HK-2 (cell line): ENCODE measurements around the gene EDC3.
"Not testable (repeated sequence)": the region's sequence is repeated elsewhere in the genome, so short reads cannot be mapped to it uniquely, and the experiment has no call there.

Experiments
- DNase-seq: peaks from one replicate; pipeline ENCODE4 v3.0.0-alpha.2; 2018; ENCODE audit not compliant: unreplicated experiment

The EDC3 gene

DNA sequence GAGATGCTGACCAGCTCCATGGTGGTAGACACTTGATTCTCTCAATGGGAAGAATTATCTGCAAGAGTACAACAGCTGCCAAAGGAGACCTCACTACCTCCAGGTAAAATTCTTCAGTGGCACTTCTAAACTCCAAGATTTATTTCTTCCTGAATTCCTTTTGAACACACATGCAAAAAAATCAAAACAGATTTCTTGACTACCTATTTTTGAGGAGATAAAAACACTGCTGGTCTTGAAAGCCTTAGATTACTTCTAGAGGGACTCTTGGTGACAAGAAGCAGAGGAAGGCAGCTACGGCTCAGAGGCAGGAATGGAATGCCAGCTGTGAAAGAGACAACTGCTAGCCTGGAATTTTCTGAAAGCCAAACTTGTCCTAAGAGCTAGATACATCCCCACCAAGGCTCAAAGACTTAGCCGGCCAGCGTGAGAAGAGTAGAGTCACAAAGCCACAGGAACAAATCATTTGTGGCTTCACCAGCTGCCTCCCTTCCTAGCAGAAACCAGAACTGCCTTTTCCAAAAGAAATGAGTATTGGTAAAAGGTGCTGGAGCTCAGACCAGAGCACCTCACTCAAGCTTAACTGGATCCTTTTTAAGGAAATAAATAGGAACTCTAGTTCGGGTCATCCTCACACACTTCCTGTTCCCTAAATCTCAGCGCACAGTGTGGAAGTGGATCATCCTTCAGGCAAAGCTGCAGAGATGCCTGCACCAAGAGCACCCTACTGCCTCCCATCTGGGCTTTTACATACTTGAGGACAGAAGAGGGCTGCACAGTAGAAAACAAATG lies 47.6 kb downstream of the EDC3 start:
- DNase-seq: no peak

DNA sequence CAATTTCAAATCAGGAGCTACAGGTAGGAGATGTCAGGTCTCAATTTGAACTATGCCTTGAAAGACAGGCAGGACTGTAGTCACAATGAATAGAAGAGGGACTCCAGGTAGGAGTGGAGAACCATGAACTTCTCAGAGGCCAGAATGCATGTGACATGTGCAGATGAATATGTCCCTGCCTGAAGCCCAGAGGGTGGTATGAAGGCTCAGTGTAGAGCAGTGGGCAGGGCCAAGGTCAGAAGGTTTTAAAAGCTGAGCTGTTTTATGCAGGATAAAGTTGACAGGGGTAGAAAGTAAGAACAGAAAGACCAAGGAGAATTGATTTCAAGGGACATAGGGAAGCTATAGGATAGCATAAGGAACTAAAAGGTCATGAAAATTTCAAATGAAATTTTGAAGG lies 49.3 kb downstream of the EDC3 start:
- no peak for DNase-seq

DNA sequence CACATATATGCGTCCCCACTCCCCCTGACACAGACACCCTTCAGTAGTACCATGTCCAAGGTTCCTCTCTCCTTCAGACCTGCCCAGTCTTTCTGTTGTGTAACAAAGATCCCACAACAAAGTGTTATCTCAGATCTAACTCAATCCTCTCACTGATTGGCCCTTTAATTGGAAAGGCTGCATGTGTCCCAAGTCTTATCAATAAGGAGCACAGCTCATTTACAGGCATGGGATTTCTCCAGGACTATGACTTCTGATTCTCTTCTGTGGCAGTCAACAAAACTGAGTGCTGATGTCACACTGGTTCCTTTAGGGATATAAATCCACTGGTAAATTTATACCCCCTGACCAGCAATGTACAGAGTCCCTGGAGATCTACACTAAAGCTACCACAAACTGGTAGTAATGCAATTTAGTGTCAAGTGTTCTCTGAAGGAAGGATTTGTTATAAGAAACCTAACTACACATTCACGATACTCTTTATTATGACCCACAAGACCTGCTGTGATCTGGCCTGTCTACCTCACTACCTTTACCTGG lies 52.1 kb downstream of the EDC3 start:
- DNase-seq: no peak

DNA sequence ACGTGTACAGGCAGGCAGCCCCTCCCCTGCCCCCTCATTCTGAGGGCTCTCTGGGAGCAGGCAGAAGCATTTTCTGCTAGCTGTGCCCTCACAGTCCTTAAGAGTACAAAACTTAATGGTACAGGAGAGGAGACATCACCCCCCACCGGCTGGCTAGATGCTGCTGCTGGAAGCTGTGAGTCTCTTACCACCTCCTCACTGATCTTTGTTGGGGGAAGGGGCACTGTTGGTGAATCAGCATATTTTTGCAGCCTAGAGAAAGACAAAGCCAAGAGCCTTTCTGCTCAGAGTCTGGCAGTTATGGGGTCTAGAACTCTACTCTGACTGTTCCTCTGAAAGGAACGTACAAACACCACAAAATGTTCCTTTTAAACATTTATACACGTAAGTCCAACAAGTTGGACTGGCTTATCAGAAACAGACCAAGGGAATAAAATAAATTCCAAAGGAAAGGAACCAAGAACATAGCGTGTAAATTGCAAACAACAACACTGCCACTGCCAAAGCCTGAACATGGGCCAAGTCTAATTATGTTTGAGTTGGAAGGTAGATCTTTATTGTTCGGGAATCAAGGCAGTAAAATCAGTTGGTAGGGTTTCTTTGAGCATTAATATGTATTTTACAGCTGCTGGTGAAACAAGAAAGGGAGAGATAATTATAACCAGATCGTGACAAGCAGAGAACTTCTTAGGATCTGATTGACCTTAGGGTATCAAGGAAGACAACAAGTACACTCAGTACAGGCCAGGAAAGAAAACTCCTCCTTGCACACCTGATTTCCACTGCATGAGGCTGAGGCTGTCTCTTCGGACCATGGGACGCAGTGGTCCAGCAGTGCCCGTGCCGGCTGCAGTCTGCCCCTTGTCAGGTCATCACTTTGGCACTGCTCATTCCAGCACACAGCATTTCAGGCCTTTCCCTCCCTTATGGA lies 52.8 kb downstream of the EDC3 start:
- no peak for DNase-seq

DNA sequence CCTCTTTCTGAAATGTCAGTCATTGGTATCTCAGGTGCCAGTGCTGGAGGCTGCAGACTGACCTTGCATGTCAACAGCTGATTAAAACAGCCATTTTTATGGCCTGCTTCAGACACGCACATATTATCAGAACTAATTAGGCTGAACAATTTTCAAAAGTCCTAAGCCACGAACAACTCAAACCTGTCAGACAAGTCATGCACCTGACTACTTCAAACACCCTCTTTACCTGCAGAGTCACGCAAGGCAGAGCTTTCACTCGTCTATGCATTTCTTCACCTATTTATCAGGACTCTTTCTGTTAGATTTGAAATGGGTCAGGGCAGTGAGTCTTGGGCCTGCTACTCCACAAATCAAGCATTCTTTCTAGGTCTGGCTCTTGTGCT lies 53.5 kb downstream of the EDC3 start:
- DNase-seq: no peak

DNA sequence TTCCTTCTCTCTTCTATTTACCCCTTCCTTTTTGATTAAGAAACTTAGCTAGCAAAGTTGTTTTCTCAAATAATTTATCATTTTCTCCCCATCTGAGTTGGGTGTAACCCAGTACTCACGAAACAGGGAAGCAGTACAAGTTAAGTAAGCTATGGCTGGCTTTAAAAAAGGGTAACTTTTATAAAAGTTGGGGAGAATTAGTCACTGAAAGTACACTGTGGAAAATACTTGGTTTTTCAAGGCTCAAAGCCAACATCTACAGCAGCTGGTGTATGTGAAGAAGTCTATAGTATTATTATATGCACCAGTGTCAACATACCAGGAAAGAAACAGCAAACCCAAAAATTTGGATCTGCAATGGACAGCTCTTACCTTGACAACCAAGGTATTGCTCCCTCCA lies 54.7 kb downstream of the EDC3 start:
- DNase-seq: no peak

DNA sequence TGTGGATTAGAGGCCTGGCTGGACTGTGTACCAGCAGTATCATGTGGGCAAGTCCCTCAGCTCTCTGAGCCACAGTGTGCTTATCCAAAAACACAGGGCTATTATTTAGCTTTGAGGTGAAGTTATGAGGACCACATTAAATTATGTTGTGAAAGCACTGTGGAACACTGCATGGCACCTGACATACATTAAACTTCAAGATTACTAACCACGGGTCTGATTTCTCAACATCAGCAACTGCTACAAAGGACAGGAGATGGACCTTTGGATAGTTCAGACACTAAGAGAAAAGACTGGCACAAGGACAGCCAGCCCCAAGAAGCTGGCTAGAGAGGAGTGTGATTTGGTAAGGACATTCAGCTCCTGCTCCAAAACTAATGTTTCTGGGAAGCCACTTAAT lies 58.8 kb downstream of the EDC3 start:
- DNase-seq: no peak

DNA sequence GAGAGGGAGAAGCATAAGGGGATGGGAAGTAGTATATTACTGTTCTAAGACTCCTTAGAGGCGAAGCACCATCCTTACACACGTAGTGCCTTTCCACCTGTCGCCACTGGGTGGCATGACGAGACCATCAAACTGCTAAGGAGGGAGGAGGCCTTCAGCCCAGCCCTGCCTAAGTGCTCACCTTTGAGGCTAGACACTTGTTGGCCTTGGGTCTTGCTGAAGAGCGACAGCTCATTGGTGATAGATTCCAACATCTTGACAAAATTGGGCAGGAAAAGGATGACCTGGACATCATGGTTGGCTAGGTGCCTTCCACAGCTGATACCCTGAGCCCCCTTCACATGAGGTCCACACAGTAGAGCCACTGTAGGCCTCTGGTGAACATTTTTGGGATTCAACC lies 60.6 kb downstream of the EDC3 start:
- peak; percentile 46 for DNase-seq

DNA sequence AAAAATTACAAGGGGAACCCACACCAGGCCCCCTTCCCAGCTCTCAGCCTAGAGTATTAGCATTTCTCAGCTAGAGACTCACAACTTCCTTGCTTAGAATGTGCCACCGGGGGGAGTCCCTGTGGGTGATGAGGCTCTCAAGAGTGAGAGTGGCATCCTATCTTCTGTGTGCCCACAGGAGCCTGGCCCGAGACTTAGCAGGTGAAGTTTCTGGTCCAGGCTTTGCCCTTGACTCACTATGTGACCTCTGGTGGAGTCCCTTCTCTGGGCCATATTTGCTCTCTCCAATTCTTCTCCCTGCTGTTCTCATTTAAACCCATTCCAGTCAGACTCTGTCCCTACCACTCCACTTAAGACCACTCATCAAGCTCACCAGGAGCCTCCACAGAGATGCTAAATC lies 62.0 kb downstream of the EDC3 start:
- DNase-seq: no peak

DNA sequence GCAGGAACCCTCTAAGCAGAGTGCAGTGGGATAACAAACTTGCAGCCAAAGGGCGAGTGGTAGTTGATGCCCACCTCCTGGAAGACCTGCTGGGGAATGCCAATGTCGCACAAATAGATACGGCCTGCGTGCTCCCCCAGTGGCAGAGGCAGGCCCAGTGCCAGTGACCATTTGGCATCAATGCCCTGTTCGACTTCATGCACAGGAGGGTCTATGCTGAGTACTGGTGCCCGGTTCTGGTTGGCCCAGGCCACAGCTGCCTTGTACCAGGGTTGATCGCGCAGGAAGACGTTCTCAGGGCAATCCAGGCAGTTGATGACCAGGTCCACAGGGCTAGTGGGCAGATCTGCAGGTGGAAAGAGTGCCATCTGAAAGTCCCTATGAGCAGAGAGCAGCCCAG lies 63.2 kb downstream of the EDC3 start:
- no peak for DNase-seq

DNA sequence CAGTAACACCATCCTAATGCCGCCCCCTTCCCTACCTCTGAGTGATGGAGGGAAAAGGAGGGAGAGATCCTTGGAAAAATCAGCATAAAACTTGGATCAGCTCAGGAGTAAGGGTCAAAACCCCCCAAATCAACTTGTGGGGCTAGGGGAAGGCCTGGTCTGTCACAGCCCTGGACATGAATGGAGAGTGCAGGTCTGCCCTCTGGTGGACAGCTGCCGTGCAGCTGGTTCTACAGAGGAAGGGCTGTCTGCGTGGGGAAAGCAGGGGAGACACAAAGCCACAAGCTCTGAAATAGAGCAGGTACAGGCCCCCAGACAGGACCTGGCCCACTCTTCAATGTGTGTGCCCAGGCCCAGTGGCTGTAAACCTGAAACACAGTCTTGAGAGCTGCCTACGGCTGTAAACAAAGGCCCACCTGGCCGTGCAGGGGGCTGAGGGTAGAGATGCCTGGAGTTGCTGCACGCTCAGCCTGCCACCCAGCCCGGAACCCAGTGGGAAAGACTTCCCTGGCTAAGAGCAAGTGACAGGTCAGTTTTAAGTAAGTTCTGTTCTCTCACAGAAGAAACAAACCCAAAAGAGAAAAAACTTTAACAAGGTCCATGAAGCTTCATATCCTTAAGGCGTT lies 63.8 kb downstream of the EDC3 start:
- DNase-seq: peak; percentile 40

DNA sequence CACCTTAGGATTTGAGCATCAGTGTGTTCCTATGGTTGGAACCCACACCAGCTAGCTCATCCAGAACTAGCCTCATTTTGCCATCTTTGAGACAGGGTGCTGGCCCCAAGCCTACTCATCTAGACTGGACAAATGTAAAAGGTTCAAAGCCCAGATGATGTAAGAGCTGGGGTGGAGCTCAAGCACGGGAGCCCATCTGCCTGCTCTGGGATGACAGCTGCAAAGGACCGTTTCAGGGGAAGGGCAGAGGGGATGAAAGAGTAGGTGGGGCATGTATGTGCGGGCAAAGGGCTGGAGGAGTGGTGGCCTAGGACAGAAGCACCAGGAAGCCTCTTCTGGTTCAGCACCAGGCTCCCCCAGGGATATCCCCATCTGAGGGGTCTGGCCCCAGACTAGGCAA lies 64.4 kb downstream of the EDC3 start:
- no peak for DNase-seq

DNA sequence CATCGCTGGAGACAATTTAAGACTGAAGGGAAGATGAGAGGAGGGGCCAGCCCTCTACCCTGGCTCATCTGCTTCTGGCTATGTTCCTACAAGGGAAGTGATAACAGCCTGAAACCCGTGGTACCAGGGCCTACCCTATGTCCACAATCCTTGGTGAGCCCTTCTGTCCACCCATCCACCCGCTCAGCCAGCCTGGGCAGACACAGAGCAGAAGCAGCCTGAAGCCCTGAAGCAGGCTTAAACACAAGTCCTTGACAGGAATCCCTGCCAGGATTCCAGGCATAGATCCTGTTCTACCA lies 64.8 kb downstream of the EDC3 start:
- no peak for DNase-seq

DNA sequence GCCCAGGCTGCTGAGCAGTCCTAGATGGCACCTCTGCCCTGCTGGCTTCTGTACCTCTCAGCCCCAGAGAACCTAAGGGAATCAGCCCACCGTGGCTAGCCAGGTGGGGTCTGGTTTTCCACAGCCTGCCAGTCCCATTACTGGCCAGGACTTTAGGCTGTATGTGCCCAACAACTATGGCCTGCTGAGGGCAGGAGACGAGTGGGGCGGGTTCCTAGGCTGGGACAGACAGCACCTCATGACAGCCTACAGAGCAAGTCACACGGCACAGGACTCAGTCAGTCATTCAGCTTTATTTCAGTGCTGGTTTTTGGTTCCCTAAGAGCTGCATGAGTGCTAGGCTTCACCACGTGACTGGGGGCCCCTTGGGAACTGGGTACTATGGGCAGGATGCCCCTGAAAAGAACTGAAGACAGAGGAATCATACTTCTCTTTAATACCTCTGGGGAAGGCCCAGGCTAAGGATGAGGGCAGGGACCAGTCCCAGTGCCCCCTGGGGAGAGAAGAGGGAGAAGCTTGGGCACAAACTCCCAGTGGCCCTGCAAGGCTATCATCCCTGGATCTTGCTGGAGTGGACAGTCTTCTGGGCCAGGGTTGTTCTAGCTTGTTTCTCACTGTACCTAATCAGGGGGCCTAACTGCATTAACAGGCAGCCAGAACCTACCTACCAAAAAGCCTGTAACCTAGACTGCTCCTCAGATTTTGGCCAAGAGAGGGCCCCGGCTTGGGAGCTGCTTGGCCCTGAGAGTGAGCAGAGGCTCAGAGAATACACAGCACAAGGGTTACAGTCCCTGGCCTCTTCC lies 65.3 kb downstream of the EDC3 start:
- DNase-seq: no peak

DNA sequence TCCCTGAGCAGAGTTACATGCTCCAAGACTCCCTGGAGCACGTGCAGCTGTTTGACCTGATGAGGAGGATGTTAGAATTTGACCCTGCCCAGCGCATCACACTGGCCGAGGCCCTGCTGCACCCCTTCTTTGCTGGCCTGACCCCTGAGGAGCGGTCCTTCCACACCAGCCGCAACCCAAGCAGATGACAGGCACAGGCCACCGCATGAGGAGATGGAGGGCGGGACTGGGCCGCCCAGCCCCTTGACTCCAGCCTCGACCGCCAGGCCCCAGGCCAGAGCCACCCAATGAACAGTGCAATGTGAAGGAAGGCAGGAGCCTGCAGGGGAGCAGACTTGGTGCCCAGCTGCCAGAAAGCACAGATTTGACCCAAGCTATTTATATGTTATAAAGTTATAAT lies 66.1 kb downstream of the EDC3 start:
- not testable (repeated sequence) for DNase-seq

DNA sequence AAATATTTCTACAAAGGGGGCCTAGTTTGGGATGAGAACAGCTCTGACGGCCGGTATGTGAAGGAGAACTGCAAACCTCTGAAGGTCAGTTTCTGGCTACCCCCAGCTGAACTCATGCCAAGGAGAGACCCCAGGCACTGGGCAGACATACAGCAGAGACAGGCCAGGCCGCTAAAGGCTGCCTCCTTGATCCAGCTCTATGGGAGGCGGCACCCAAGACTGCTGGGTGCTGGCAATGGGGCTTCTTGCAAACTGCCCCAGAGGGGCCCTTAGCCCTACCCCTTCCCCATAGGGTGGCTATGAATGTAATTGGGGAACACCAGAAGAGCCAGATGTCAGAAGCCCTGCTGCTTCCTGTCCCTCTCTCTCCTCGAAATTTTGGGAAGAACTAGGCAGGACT lies 66.9 kb downstream of the EDC3 start:
- no peak for DNase-seq

DNA sequence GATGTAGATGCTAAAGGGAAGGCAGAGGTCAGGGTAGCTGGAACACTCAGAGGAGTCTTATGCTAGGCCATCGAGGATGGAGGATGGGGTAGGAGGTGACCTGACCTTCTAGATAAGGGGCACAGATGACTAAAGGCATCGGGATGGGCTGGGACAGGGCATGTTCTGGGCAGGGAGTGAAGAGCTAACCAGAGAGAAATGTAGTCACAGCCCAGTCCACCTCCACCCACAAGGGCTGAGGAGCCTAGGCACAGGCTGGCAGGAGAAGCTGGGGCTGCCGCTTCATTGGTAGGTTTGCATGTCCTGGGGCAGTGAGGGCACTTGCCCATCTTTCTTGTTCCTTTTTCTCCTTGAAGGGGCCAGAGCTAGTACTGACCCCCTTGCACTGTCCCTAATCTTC lies 67.6 kb downstream of the EDC3 start:
- no peak for DNase-seq

DNA sequence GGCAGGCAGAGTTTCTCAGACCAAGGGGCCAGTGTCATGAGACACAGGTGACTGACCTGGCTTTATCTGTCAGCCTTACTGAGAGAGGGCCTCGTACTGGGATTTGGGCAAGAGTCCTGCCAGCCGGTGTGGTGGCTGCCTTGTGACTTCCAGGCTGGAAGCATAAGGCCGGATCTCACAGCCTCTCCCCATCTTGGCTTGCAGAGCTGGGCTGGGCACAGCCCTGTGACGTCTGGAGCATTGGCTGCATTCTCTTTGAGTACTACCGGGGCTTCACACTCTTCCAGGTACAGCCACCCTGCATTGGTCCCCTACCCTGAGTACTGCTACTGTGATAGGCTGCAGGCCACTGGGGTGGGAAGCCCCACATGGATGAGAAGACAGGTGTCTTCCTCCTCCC lies 68.1 kb downstream of the EDC3 start:
- no peak for DNase-seq

DNA sequence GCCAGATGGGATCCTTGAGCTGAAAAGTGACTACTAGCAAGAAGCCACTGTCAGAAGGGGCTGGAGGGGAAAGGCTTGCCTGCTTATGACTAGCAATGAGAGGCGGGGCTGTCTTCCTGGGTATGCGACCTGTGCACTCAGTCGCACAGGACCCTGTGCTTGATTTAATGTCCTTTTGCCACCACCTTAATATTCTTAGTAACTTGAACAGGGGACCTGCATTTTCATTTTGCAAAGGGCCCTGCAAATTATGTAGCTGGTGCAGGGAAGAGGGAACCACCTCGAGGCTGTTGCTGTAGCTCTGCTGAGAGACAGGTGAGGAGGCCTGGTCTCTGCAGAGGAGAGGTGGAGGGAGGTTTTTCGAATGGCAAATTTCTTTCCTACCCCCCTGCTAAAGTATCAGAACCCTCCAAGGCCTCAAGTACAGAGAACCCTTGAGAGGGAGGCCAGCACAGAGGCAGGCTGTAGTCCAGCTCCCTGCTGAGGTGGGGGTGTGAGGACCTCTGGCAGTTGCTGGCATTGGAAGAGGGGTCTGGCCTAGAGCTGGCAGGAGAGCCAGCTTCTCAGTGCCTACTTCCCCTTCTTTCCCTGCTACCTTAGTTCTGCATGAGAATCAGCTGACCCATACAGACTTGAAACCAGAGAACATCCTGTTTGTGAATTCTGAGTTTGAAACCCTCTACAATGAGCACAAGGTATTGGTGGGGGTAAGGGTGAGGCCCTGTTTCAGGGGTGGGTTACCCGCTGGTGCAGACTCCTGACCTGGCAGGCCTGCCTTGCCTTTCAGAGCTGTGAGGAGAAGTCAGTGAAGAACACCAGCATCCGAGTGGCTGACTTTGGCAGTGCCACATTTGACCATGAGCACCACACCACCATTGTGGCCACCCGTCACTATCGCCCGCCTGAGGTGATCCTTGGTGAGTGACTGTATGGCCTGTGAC lies 68.8 kb downstream of the EDC3 start:
- no peak for DNase-seq

DNA sequence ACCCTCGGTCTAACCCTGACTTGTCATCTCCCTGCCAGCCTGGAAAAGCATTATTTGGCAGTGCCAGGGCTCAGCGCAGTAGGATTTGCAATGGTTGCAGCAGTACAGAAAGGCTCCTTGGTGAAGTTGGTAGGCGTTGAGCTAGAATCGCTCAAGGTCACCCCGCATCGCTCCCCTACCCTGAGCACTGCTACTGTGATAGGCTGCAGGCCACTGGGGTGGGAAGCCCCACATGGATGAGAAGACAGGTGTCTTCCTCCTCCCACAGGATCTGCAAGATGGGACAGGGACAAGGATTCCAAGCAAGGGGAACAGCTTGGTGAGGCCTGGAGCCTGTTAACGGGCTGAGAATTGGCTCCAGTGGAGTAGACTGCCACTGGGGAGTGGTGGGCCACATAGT lies 69.5 kb downstream of the EDC3 start:
- DNase-seq: no peak

DNA sequence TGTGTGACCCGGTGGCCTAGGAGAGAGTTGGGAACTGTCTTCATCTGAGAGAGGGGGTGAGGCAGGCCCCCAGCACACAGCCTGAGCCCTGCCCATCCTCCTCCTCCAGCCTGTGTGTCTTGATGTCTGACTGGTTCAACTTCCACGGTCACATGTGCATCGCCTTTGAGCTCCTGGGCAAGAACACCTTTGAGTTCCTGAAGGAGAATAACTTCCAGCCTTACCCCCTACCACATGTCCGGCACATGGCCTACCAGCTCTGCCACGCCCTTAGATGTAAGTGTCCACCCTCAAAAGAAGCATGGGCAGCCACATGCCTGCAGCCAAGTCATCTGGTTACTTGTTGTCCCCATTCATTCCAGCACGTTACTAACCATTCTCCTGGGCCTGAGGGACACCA lies 70.1 kb downstream of the EDC3 start:
- DNase-seq: no peak
